Measurements from ENCODE around the gene RYR2. TPM values are rescaled to one million over a fixed set of nuclear protein-coding genes. Genes with fewer than 3 reads are reported as not detected.
"Not testable (repeated sequence)": the region's sequence is repeated elsewhere in the genome, so short reads cannot be mapped to it uniquely, and the experiment has no call there.

RYR2 gene
- total RNA-seq, 1 experiment from 2014 or later = 0.03 TPM

GRCh38 chr1:237367758-237368157 is 325.8 kb downstream of the RYR2 start:
- Histone ChIP-seq H3K9me3 (ENCODE audit: control insufficient read depth, insufficient read depth, low read depth, low read length) (no peaks in the 10 kb centered on the region), H3K4me1 (ENCODE audit: control insufficient read depth, insufficient read depth, low read length) (no peaks in the 10 kb centered on the region), H3K4me3 (ENCODE audit: low read depth in 2 of 2, low read length in 2 of 2) (no peak overlapping the region), H3K27me3 (ENCODE audit: control insufficient read depth, insufficient read depth, low read length) (no peaks in the 10 kb centered on the region), H3K27ac (ENCODE audit: low read length) (no peak overlapping the region), H3K36me3 (ENCODE audit: control insufficient read depth, insufficient read depth, low read length) (no peaks in the 10 kb centered on the region)
- CTCF ChIA-PET = no interaction called here
- intact Hi-C loops (cut with micrococcal nuclease; ENCODE audit: unreplicated experiment) (no loop called here), in situ Hi-C loops (cut with HindIII; ENCODE audit: low pct_unique_long_range_greater_than_20kb, low sequenced_read_pairs) (no loop called here)
- POLR2A ChIA-PET = no interaction called here
- no peak for DNase-seq (ENCODE audit: low read depth, low spot score)
- no peak for ATAC-seq
- no peak for TF ChIP-seq SIN3A (IDR thresholded peaks at IDR 0.05; ENCODE audit: borderline replicate concordance, insufficient read depth, low read depth, low read length)
- no peak for TF ChIP-seq TCF7L2 (IDR thresholded peaks at IDR 0.05; ENCODE audit: low read depth, low read length)
- no peak for TF ChIP-seq POLR2AphosphoS5 (IDR thresholded peaks at IDR 0.05; ENCODE audit: low read depth, low read length)
- TF ChIP-seq, protein P1, sequence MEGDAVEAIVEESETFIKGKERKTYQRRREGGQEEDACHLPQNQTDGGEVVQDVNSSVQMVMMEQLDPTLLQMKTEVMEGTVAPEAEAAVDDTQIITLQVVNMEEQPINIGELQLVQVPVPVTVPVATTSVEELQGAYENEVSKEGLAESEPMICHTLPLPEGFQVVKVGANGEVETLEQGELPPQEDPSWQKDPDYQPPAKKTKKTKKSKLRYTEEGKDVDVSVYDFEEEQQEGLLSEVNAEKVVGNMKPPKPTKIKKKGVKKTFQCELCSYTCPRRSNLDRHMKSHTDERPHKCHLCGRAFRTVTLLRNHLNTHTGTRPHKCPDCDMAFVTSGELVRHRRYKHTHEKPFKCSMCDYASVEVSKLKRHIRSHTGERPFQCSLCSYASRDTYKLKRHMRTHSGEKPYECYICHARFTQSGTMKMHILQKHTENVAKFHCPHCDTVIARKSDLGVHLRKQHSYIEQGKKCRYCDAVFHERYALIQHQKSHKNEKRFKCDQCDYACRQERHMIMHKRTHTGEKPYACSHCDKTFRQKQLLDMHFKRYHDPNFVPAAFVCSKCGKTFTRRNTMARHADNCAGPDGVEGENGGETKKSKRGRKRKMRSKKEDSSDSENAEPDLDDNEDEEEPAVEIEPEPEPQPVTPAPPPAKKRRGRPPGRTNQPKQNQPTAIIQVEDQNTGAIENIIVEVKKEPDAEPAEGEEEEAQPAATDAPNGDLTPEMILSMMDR (IDR thresholded peaks at IDR 0.05) = no peak
- TF ChIP-seq REST (IDR thresholded peaks at IDR 0.05; ENCODE audit: insufficient read depth in 1 of 2, low read depth in 2 of 2, low read length in 1 of 2) = no peak
- BruUV-seq (replicated peaks) = no TSS peak

DNA sequence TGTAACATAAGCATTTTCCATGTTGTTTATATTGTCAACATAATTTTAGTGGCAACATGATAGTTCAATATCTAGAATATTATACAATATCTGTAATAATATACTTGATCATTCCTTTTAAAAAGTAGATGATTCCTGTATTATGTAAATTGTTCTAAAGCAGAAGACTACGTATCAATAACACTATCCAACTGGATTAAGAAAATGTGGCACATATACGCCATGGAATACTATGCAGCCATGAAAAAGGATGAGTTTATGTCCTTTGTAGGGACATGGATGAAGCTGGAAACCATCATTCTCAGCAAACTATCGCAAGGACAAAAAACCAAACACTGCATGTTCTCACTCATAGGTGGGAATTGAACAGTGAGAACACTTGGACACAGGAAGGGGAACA is 329.5 kb downstream of the RYR2 start:
- H3K27me3 ChIP-seq (ENCODE audit: control insufficient read depth, insufficient read depth, low read length); H3K4me3 ChIP-seq (ENCODE audit: low read depth in 2 of 2, low read length in 2 of 2); in situ Hi-C loops (cut with HindIII; ENCODE audit: low pct_unique_long_range_greater_than_20kb, low sequenced_read_pairs); intact Hi-C loops (cut with micrococcal nuclease; ENCODE audit: unreplicated experiment); H3K36me3 ChIP-seq (ENCODE audit: control insufficient read depth, insufficient read depth, low read length); CTCF ChIA-PET; POLR2A ChIA-PET; H3K4me1 ChIP-seq (ENCODE audit: control insufficient read depth, insufficient read depth, low read length); H3K27ac ChIP-seq (ENCODE audit: low read length); ATAC-seq; DNase-seq (ENCODE audit: low read depth, low spot score); BruUV-seq (replicated peaks); H3K9me3 ChIP-seq (ENCODE audit: control insufficient read depth, insufficient read depth, low read depth, low read length): not testable (repeated sequence)

GRCh38 chr1:237383791-237384190 is 341.8 kb downstream of the RYR2 start:
- no peaks in the 10 kb centered on the region for H3K36me3 ChIP-seq (ENCODE audit: control insufficient read depth, insufficient read depth, low read length)
- CTCF ChIA-PET = no interaction called here
- in situ Hi-C loops (cut with HindIII; ENCODE audit: low pct_unique_long_range_greater_than_20kb, low sequenced_read_pairs) = no loop called here
- no peaks in the 10 kb centered on the region for H3K27me3 ChIP-seq (ENCODE audit: control insufficient read depth, insufficient read depth, low read length)
- DNase-seq (ENCODE audit: low read depth, low spot score) = no peak
- intact Hi-C loops (cut with micrococcal nuclease; ENCODE audit: unreplicated experiment) = no loop called here
- no peak overlapping the region for H3K4me3 ChIP-seq (ENCODE audit: low read depth in 2 of 2, low read length in 2 of 2)
- TF ChIP-seq SIN3A (IDR thresholded peaks at IDR 0.05; ENCODE audit: borderline replicate concordance, insufficient read depth, low read depth, low read length) = no peak
- TF ChIP-seq, protein P1 (IDR thresholded peaks at IDR 0.05) = no peak
- TF ChIP-seq TCF7L2 (IDR thresholded peaks at IDR 0.05; ENCODE audit: low read depth, low read length) = no peak
- POLR2A ChIA-PET = no interaction called here
- no TSS peak for BruUV-seq (replicated peaks)
- H3K27ac ChIP-seq (ENCODE audit: low read length) = no peak overlapping the region
- no peaks in the 10 kb centered on the region for H3K9me3 ChIP-seq (ENCODE audit: control insufficient read depth, insufficient read depth, low read depth, low read length)
- no peaks in the 10 kb centered on the region for H3K4me1 ChIP-seq (ENCODE audit: control insufficient read depth, insufficient read depth, low read length)
- no peak for ATAC-seq

Data from Panc1 (cell line).